Breast epithelium (tissue), 4 donors: ENCODE results near the gene NEURL1. TPM values are rescaled to one million over a fixed set of nuclear protein-coding genes. Genes with fewer than 3 reads are reported as not detected.

ENCODE experiments used
- DNase-seq, 2 donors: peaks; one replicate each; pipeline ENCODE4 v3.0.0-alpha.2; 2019; ENCODE audit warnings: low spot score in 2 of 2
- H3K27ac ChIP-seq, 2 donors: fragments of 200-600 bp; sonication (generic) in 1 of 2; one replicate each; pipeline ENCODE4 v1.5.1; 2016 to 2019; ENCODE audit warnings: mild to moderate bottlenecking in 1 of 2
- H3K27me3 ChIP-seq, 2 donors: fragments of 200-600 bp; sonication (generic) in 1 of 2; one replicate each; pipeline versions ENCODE4 v1.5.1 to v1.6.0; 2017 to 2019; ENCODE audit warnings: control low read depth in 1 of 2, mild to moderate bottlenecking in 1 of 2
- H3K36me3 ChIP-seq: fragments of 200-600 bp; one replicate; pipeline ENCODE4 v1.5.1; 2019
- H3K4me1 ChIP-seq, 2 donors: fragments of 200-600 bp; sonication (generic); one replicate each; pipeline ENCODE4 v1.5.1; 2016 to 2019; ENCODE audit warnings: control low read depth in 1 of 2
- H3K4me3 ChIP-seq, 3 donors: fragments of 200-600 bp; sonication (generic); 1 replicate in 2 of 3; 2 replicates in 1 of 3; pipeline ENCODE4 v1.5.1; 2016 to 2019; ENCODE audit warnings: mild to moderate bottlenecking in 3 of 3, moderate library complexity in 2 of 3
- H3K9me3 ChIP-seq, 2 donors: fragments of 200-600 bp; sonication (generic) in 1 of 2; one replicate each; pipeline ENCODE4 v1.5.1; 2016 to 2019; ENCODE audit warnings: control low read depth in 1 of 2
- CTCF ChIP-seq, 3 donors: fragments of 450-650 bp; IDR thresholded peaks; one replicate each; pipeline ENCODE4 v1.5.1; 2016 to 2017; ENCODE audit warnings: antibody characterized with exemption in 3 of 3, mild to moderate bottlenecking in 3 of 3, moderate library complexity in 3 of 3
- POLR2A ChIP-seq: fragments of 450-650 bp; IDR thresholded peaks from one replicate; pipeline ENCODE4 v1.6.1; 2016; ENCODE audit warnings: antibody characterized with exemption, mild to moderate bottlenecking, moderate library complexity
- POLR2AphosphoS5 ChIP-seq, 3 donors: sonication (generic); formaldehyde crosslinking; IDR thresholded peaks; one replicate each; pipeline ENCODE4 v1.6.1; 2017; ENCODE audit warnings: antibody characterized with exemption in 3 of 3
- intact Hi-C: fragments of 100-400 bp; cut with DNase I; formaldehyde crosslinking; loops from one replicate; pipeline ENCODE4 v1.15.1; 2023; ENCODE audit warnings: low total_unique reads
- total RNA-seq, 3 donors: library from RNA; depleted of rRNA; stranded (reverse); fragments of >200 nt; gene quantifications; one replicate each; pipeline ENCODE4 v1.1.0, GENCODE V29; 2016

NEURL1 gene
- total RNA-seq, 3 donors from 2014 or later = 0.16 to 1.5 (median 0.33) TPM

GRCh38 chr10:103595933-103596726, 102.6 kb downstream of the NEURL1 start:
- Histone ChIP-seq H3K4me3 (no peak overlapping the region), H3K36me3 (no peaks in the 10 kb centered on the region), H3K9me3 (no peaks in the 10 kb centered on the region), H3K27me3 (no peaks in the 10 kb centered on the region), H3K4me1 (no peaks in the 10 kb centered on the region), H3K27ac (no peak overlapping the region)
- DNase-seq = no peak
- intact Hi-C loops = no loop called here
- no peak for TF ChIP-seq POLR2A
- no peak for TF ChIP-seq CTCF (IDR thresholded peaks at IDR 0.05)
- TF ChIP-seq POLR2AphosphoS5 (IDR thresholded peaks at IDR 0.05) = no peak

- H3K4me3 ChIP-seq = no peak overlapping the region
- H3K36me3 ChIP-seq = no peaks in the 10 kb centered on the region
- H3K27me3 ChIP-seq = no peaks in the 10 kb centered on the region
- TF ChIP-seq POLR2A (no peak), POLR2AphosphoS5 (IDR thresholded peaks at IDR 0.05) (no peak), CTCF (IDR thresholded peaks at IDR 0.05) (no peak)
- H3K4me1 ChIP-seq = no peaks in the 10 kb centered on the region
- intact Hi-C loops = no loop called here
- H3K9me3 ChIP-seq = no peaks in the 10 kb centered on the region
- no peak for DNase-seq
- no peak overlapping the region for H3K27ac ChIP-seq
Observed at GRCh38 chr10:103597003-103597402, 103.5 kb downstream of the NEURL1 start.

- no peaks in the 10 kb centered on the region for H3K9me3 ChIP-seq
- peak overlapping the region in 1 of 2 donors; percentile 26 for H3K27ac ChIP-seq
- peak in 2 of 3 donors; percentile 62 to 63 for TF ChIP-seq CTCF (IDR thresholded peaks at IDR 0.05)
- peak in 1 of 3 donors; percentile 29 for TF ChIP-seq POLR2AphosphoS5 (IDR thresholded peaks at IDR 0.05)
- TF ChIP-seq POLR2A = no peak
- intact Hi-C loops = no loop called here
- no peaks in the 10 kb centered on the region for H3K4me1 ChIP-seq
- H3K4me3 ChIP-seq = no peak overlapping the region
- DNase-seq = no peak
- no peaks in the 10 kb centered on the region for H3K36me3 ChIP-seq
- H3K27me3 ChIP-seq = no peaks in the 10 kb centered on the region
Observed at GRCh38 chr10:103598654-103599115, 105.2 kb downstream of the NEURL1 start.

GRCh38 chr10:103599211-103599610, 105.7 kb downstream of the NEURL1 start:
- Histone ChIP-seq H3K4me3 (no peak overlapping the region), H3K9me3 (no peaks in the 10 kb centered on the region), H3K4me1 (no peaks in the 10 kb centered on the region), H3K36me3 (no peaks in the 10 kb centered on the region), H3K27me3 (no peaks in the 10 kb centered on the region), H3K27ac (peak overlapping the region in 1 of 2 donors; percentile 26)
- intact Hi-C loops = no loop called here
- no peak for DNase-seq
- TF ChIP-seq POLR2AphosphoS5 (IDR thresholded peaks at IDR 0.05) (no peak), CTCF (IDR thresholded peaks at IDR 0.05) (no peak), POLR2A (no peak)

- TF ChIP-seq CTCF (IDR thresholded peaks at IDR 0.05) = no peak
- H3K4me1 ChIP-seq = no peaks in the 10 kb centered on the region
- no peaks in the 10 kb centered on the region for H3K9me3 ChIP-seq
- H3K4me3 ChIP-seq = no peak overlapping the region
- intact Hi-C loops = loop anchor here (10.0 kb wide), 1 partner anchor 85 kb away; no protein-coding TSS in a partner anchor
- no peaks in the 10 kb centered on the region for H3K27me3 ChIP-seq
- no peak overlapping the region for H3K27ac ChIP-seq
- no peaks in the 10 kb centered on the region for H3K36me3 ChIP-seq
- DNase-seq = no peak
Observed at GRCh38 chr10:103599907-103600306, 106.4 kb downstream of the NEURL1 start.
